ENCODE data around the gene NXN.
A peak's percentile ranks its signal among the peaks of the same experiment; 100 is the strongest.
"Not testable (repeated sequence)": the region's sequence is repeated elsewhere in the genome, so short reads cannot be mapped to it uniquely, and the experiment has no call there.

NXN gene

DNA sequence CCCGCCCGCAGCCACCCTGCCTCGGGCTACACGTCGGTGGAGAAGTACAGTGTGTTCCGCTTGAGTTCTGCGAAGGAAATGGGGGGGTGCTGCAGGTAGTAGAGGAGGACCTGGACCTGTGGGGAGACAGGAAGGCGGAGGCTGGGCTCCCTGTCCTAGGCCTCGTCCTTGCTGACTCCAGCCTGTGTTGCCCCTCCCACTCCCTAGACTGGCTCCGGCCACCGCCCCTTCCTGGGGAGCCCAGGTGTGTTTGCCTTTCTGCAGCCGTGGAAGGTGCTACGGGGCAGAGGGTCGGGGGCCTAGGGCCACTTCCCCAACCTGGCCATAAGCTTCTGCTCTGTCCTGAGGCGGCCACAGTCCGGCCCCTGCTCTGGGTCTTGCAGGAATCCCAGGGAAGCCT, 26.5 kb upstream of the NXN start:
- DNase-seq (ENCODE audit: low read depth in 2 of 2) = no peak

DNA sequence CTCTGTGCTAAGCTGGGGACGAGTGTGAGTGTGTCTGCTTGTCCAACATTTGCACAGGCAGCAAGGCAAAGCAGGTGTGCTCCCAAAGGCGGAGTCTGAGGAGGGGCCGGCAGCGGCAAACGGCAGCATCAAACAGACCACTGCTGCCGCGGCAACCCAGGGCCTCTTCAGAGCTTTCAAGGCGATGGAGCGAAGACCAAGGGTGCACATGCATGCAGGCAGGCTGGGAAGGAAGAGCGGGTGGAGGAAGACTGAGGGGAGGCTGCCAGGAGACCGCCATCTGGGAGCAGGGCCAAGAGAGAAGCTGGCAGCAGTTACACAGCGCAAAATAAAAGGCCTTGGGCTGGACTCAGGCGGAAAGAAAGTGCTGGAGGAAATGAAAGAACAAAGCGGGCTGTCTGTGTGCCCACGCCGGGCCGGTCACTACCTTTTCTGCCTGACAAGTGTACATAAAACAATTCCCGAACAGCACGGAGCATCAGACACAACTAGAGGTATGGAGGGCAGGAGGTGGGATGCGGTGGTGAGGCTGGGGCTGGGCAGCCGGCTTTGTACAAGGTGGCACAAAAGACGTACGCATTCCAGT, 25.9 kb upstream of the NXN start:
- no peak for DNase-seq (ENCODE audit: low read depth in 2 of 2)

DNA sequence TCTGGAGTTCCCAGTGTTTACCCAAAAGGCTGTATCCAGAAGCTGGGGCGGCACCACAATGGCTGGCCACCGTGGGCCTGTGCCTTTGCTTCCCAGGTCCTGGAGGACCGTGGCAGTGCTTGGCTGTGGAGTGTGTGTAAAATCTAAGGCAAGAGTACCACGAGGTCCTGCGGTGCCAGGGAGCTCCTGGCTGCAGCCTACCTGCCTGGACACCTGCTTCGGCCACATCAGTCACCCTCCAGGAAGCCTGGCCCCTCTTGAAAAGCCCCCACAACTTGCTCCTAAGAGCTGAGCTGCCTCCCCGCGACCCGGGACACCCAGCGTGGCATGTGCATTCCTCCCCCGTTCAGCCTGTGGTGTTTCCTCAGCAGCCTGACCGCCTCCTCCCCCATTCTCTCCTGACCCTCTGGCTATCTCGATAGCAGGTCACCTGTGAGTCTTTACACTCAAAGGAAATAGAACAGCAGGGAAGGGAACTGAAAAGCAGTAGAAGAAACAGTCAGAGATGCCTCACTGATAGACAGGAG, 25.3 kb upstream of the NXN start:
- DNase-seq (ENCODE audit: low read depth in 2 of 2) = no peak

DNA sequence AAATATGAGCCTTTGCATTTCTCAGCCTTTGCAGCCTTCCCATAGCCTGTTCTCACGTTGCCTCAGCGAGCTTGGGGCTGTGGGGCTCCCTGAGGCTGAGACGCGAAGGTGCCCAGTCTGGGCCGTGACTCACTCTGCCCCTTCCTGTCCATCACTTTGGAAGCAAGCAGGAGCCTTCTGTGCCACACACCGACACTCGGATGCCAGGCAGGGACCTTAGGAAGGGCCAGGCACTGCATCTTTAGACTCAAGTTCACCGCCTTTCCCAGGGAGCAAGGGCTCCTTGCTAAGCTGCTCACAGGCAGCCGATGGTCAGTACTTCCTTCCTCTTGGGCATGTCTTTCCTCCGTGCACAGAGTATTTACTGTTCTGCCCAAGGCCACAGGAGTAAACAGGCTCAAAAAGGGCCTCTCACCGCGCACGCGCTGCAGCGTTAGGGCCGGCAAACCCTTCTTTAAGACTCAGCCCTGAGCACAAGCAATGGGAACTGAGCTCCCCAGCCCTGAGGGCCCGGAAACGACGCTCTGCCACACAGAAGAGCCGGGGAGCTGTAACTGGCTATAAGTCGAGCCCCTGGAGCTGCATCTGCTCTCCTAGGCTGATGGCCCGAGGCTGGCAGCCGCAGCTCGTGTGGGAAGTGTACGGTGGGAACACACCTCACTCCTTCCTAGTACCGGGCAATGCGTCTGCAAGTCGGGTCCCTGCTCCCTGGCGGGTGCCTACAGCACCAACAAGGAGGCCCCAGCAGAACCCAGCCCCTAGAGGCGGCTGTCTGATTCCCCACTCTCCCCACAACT, 24.6 kb upstream of the NXN start:
- no peak for DNase-seq (ENCODE audit: low read depth in 2 of 2)

DNA sequence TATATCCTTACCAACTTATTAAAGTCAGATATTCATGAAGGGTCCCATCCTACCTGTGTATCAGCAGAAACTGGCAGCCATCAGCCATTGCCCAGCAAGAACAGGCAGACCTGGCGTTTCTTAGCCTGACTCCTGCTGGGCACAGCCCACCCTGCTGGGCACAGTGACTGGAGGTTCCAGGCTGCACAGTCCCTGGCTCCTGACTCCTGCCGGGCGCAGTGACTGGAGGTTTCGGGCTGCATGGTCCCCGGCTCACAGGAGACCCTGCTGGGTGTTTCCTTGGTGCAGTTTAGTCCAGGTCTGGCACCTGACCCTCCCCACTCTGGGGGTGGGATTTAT, 24.0 kb upstream of the NXN start:
- DNase-seq (ENCODE audit: low read depth in 2 of 2) = no peak

DNA sequence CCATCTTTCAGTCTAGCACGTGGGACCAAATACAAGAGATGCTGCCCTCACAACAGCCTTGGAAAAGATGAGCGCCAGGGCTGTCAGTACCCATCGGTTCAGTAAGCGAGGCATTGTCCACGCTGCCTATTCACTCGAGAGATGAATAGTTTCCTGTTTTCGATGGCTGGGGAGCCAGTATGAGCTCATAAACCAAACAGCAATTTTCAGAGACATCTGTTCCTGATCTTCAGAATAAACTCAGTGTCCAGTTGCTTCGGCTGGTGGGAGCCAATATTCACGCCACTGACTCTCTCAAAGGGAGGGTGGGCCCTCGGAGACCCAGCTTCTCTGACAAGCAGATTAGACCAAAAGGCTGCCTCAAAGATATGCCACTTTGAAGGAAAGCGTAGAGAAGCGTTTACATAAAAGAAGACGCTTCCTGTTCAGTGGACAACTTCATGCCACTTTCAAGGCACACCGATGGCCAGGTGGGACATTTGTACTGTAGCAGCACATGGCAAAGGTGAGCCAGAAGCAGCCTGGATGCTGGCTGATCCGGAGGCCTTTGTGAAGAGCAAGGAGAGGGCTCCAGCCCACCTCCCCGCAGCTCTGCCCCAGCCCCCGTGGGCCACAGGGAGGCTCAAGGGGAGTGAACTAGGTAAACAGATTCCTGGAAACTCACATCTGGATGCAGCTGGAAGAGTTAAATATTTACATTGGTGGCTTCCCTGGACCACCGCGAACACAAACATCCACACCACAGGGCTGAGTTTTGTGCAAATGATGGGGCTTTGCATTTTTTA, 23.4 kb upstream of the NXN start:
- DNase-seq (ENCODE audit: low read depth in 2 of 2) = no peak

DNA sequence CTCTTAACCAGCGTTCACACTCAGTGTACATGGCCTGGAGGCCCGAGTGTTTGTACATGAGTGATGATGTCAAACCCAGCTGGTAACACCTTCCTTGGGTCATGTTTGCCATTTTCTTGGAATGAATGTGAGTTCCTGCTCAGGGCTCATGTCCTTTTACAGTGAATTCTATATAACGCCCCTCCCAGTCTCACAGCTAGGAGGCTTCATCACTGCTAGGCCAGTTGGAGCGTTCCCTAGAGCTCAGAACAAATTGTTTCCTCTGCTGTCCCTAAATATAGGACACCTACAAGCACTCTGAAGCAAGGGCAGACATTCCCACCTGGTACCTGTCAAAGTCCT, 22.8 kb upstream of the NXN start:
- no peak for DNase-seq (ENCODE audit: low read depth in 2 of 2)

DNA sequence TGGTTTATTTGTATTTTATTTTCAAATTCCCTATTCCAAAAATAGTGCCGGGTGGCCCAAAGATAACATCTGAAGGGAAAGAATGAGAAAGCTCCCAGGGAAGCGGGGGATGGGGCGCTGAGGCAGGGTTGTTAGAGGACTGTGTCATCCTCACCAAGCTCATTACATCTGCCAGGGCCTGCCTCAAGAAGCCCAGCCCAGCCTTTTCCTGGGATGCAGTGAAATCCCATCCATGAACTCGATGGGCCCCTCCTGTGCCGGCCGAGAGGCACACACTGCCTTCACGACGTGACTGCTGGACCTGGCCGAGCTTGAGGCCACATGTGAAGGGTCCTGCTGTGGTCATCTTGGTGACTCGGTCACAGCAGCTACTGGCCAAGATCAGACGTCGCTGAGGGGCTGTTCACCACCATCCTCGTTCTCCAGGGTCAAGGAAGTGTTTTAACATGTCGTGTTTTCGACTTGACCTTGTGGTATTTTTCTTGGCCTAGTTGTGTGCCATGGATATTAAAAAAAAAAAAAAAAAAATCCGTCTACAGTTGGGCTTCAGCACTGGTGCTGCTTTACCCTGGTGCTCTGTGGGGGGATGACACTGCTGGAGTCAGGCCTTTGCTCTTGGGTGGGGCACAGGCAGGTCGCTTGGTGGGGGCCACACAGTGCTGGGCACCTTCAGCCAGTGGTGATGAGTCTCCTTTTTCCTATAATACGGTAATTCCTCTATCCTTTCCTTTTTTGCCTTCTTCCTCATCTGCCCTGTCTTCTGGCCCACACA, 22.2 kb upstream of the NXN start:
- DNase-seq (ENCODE audit: low read depth in 2 of 2) = no peak

DNA sequence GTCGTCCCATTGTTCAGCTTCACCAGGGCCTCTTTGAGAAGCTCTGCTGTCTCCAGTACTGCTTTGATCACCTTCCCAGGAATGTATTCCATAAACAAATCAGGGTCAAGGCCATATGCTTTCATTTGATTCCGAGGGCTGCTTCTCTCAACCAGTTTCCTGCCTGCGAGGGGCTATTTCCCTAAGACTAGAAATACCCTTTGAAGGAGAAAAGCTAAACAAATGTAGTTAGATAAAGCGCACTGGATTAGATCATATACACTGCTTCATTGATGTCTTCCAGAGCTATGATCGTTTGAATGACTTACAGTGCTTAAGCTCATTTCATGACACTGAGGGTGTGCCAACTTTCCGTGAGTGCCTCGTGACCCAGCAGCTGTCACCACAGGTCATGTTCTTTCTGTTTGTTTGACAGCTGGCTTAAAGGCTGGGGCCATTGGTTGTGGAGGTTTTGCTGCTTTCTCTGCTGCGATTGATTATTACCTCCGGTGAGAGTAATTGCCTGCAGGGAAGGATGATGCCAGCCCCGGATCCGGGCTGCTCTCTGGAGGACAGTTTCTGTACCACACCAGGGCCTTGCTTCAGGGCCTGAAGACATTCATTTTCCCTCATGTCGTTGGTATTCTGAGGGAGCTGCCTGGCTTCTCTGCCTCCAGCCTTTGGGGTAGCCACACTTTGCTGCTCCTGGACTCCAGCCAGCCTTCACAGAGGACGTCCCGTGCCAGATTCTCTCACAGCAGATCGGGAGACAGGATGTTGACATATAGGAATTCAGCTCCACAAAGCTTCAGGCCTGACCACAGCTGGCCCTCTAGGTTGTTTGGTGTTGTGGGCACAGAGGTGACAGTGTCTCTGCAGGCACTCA, 21.3 kb upstream of the NXN start:
- DNase-seq (ENCODE audit: low read depth in 2 of 2) = no peak

DNA sequence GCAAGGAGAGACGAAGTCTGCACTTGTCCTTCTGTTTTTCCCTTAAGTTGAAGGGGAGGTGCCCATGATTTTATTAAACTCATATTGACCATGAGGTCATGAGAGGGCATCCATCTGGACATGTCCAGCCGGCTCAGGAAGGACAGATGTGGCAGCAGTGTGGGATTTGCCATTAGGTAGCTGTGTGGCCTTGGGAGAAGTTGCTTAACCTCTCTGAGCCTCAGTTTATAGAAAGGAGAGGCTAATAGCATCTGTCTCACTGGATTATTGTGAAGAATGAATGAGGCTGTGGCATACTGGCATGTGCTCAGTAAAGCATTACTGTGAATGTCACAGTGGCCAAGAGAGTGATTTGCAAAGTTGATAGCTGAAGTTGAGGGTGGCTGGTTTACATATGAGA, 18.5 kb upstream of the NXN start:
- DNase-seq (ENCODE audit: low read depth in 2 of 2) = no peak

DNA sequence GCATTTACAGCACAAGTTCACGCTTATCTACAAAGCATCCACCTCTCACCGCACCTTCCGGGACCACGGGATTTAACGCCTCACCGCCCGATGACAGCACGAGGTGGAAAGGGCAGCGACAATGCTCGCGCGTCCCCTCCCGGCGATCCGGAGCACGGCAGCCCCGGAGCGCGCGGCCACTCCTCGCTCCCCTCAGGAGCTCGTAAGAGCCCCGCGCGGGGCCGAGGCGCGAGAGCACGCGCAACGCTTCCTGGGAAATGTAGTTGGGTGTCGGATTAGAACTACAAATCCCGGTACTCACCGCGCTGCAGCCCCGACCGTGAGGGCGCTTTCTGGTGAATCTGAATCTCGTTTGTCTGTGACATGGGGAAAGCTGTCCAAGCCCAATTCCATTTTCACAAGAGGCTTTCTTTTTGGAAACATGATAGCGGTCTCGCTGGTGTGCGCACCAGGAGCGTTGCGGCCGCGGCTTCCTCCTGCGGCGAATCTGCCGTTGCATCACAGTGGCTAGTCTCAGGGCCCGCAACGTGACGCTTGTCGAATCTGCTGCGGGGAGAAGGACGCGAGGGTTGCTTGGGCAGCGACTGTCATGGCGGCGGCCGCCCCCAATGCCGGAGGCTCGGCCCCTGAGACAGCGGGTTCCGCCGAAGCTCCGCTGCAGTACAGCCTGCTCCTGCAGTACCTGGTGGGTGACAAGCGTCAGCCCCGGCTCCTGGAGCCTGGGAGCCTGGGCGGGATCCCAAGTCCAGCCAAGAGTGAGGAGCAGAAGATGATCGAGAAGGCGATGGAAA, 17.2 kb upstream of the NXN start, which contains the start of gene TIMM22:
Gene TIMM22, plus strand, starts transcription at position 576 of the 791 bp plus-strand sequence. Its CDS starts 14 bp downstream, at position 590.
- DNase-seq (ENCODE audit: low read depth in 2 of 2) = peak; percentile 83 to 84

DNA sequence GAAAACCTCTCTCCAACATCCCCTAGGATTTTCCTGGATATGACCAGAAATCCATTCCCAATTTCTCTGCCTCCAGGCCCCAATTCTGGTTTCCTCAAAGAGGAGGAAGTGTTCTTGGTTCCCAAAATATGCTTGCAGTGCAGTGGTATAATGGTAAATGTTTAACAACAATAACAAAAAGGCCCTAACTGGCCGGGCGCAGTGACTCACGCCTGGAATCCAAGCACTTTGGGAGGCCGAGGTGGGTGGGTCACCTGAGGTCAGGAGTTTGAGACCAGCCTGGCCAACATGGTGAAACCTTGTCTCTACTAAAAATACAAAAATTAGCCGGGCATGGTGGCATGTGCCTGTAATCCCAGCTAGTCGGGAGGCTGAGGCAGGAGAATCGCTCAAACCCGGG, 15.7 kb upstream of the NXN start:
- not testable (repeated sequence) for DNase-seq (ENCODE audit: low read depth in 2 of 2)

DNA sequence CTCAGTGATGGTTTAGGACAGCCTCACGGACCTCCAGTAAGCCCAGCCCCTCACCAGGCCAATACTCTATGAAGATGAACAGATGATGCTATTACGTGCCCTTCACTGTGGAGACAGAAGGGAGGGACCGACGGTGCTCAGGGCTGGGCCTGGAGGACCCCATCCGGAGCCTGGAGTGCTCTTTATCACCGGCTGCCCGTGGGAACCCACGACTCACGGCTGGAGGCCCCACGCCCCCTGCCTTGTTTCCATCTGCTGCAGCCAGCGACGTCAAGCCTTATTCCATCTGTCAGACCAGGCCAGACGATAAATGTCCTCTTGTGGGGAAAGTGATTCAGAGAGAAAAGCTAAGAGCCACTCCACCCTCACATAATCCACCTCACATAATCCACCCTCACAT, 13.4 kb upstream of the NXN start:
- no peak for DNase-seq (ENCODE audit: low read depth in 2 of 2)

DNA sequence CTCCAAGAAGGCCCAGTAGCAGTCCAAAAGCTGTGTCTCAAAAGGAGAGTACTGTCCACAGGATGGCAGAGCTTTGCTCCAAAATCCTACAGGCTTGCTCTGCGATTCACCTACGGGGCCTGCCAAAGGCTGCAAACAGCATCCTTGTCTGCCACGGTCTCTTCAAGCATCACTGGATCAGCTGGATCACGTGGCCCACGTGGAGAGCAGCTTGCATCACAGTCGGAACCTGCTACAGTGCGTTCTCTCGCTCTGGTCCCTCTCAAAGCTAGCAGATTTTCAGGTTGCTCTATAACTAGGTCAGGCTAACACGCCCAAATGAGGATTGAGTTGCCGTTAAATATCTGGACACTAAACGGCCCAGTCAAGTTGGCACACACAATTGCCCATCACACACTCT, 9.0 kb upstream of the NXN start:
- DNase-seq (ENCODE audit: low read depth in 2 of 2) = no peak

DNA sequence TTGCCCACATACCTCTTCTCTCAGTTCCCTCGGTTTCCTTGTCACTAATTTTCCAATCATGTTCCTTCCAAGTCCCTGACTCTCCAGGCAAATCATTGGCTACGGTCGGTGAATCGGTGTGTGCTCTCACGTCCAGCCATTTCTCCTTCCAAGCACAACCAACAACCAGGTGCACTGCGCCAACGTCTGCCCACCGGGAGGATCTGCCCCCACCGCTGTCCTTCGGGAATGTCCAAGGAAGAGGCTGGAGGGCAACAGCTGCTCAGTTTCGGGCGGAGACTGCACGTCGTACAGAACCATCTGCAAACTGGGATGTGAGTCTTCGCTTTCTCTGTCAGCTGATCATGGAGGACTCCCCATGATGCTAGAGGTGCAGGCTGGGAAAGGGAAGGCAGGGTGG, 8.4 kb upstream of the NXN start:
- no peak for DNase-seq (ENCODE audit: low read depth in 2 of 2)

DNA sequence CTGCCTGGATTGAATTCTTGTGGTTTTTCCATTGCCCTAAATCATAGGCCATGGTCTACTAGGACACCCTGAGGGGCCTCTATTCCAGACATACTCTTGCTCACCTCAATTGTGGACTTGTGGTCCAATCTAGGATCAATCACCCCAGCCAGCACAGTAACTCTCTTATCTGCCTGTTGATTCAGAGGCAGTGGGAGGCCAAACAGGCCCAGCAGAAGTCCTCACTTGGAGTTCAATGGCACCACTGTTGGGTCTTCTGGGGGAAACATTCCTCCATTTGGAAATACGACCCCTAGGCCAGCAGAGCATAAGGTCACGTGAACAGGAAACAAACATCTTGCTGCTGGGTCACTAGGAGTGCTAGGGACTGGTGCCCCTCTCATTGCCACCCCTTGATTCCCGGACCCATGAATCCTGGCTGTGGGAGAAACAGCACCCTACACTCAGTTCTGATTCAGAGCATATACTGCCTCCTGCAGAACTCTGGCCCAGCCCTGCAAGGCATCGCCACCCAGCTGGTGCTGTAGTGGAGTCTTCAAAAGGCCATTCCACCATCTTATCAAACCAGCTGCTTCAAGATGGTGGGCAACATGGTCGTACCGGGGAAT, 6.8 kb upstream of the NXN start:
- no peak for DNase-seq (ENCODE audit: low read depth in 2 of 2)

DNA sequence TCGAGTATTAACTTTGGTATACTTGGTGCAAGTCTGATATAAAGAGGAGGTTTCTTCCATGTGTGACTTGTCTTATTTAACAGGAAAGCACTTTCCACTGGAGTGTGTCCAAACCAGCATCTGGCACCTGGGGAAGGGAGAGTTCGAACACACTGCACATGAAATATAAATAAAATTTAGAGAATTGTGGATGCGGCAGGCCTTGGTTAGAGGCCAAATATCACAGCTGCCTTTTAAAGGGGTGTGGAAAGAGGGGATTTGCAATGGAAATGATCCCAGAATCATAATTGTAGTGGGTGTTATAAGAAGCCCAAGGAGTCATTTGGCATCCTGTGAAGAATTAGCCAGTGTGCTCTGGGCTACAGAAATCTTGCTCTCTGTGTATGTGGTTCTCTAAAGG, 4.3 kb upstream of the NXN start:
- no peak for DNase-seq (ENCODE audit: low read depth in 2 of 2)

DNA sequence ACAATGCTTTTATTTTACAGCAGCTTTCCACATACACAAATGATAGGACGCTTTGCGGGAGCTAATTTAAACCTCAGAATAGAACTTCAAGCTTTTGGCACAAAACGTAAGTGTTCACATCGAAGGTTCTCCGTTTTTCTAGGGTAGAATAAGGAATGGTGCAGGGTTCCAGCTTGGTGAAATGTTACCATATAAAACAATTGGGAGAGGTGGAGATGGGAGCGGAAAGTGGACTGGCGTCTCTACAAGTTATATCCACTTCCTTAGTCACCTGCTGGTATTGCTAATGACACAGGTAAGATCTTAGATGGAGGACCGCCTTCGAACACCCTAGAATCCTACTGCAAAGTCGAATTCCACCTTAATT, 1.7 kb upstream of the NXN start:
- no peak for DNase-seq (ENCODE audit: low read depth in 2 of 2)

DNA sequence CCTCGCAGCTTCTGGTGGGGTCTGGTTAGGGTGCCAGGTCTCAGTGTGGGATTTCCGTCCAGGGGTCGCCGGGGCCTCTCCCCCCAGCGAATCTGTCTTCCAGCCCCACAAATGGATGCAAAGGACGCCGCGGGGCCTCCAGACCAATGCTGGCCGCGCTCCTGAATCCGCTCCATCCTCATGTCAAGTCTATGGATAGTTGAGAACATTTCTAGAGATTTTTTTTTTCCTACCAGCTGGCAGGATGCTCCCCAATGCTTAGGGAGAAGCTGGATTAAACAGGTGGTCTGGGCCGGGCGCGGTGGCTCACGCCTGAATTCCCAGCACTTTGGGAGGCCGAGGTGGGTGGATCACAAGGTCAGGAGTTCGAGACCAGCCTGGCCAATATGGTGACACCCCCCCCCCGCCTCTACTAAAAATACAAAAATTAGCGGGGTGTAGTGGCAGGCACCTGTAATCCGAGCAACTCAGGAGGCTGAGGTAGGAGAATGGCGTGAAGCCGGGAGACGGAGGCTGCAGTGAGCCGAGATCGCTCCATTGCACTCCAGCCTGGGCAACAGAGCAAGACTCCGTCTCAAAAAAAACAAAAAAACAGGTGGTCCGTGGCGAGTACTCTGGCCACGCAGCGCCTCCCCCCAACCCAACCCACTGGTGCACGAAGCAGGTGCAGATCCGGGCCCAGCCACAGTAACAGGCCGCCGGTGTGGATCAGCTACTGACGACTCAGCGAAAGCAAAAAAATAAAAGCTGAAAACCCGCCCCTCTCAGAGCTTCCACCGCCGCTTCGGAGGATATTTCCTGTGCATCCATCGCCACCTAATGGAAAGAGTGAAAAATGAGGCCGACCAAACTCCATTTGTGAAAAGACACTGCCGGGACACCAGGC, 1.1 kb upstream of the NXN start:
- peak; percentile 51 to 64 for DNase-seq (ENCODE audit: low read depth in 2 of 2)

Data from activated CD4-positive, alpha-beta T cell treated with anti-CD3 and anti-CD28 coated beads for 24 hours (primary cell).